ENCODE measurements around the gene FLOT2. TPM values are rescaled to one million over a fixed set of nuclear protein-coding genes. Genes with fewer than 3 reads are reported as not detected.
"Not testable (repeated sequence)": the region's sequence is repeated elsewhere in the genome, so short reads cannot be mapped to it uniquely, and the experiment has no call there.

FLOT2 gene
- polyA plus RNA-seq, 1 donor (not counting 4 experiments of a cell fraction or from before 2014, with no cell fraction given), result 67.2 TPM

GRCh38 chr17:28896491-28896883 is 1.0 kb downstream of the FLOT2 start:
- no peaks in the 10 kb centered on the region for H4K20me1 ChIP-seq (ENCODE audit: control insufficient read depth, extremely low read depth, insufficient read depth, low read length)
- DNase-seq (ENCODE audit: low read depth, low spot score) (no peak), FAIRE-seq (no peak)
- H2AFZ ChIP-seq (ENCODE audit: control insufficient read depth, low read length), result no peak overlapping the region
- H3K4me2 ChIP-seq (ENCODE audit: control insufficient read depth, extremely low read depth, insufficient read depth, low read depth, low read length), result peak overlapping the region; percentile 99
- no peaks in the 10 kb centered on the region for H3K27me3 ChIP-seq (ENCODE audit: control insufficient read depth, extremely low read depth, insufficient read depth, low read length)
- peaks cover 32% of the 10 kb centered on the region for H3K4me1 ChIP-seq (ENCODE audit: control insufficient read depth, extremely low read depth, insufficient read depth, low read length)
- TF ChIP-seq EZH2 (IDR thresholded peaks at IDR 0.05; ENCODE audit: low read length), result no peak
- H3K27ac ChIP-seq (ENCODE audit: control insufficient read depth, insufficient read depth, low read length), result peak overlapping the region; percentile 78
- peaks cover 18% of the 10 kb centered on the region for H3K79me2 ChIP-seq (ENCODE audit: control insufficient read depth, insufficient read depth, low read length)
- peaks cover 3% of the 10 kb centered on the region for H3K9me1 ChIP-seq (ENCODE audit: control insufficient read depth, extremely low read depth, insufficient read depth, low read length)
- H3K4me3 ChIP-seq (ENCODE audit: control insufficient read depth in 2 of 3, extremely low read depth in 1 of 3, insufficient read depth in 2 of 3, low read depth in 1 of 3, low read length in 3 of 3), result peak overlapping the region; percentile 68 to 92 (median 75)
- peaks cover 1 to 7% of the 10 kb centered on the region in 2 experiments for H3K36me3 ChIP-seq (ENCODE audit: control insufficient read depth in 2 of 2, extremely low read depth in 1 of 2, insufficient read depth in 2 of 2, low read length in 2 of 2)
- peak overlapping the region; percentile 83 for H3K9ac ChIP-seq (ENCODE audit: control insufficient read depth, extremely low read depth, insufficient read depth, low read length)
- dilution Hi-C loops (cut with MboI; ENCODE audit: extremely low pct_ligation_motif_present, low sequenced_read_pairs), result no loop called here
- H3K9me3 ChIP-seq (ENCODE audit: control insufficient read depth, low read depth, low read length), result no peaks in the 10 kb centered on the region

GRCh38 chr17:28895794-28896447 is 1.6 kb downstream of the FLOT2 start:
- Histone ChIP-seq H3K27ac (ENCODE audit: control insufficient read depth, insufficient read depth, low read length) (peak overlapping the region; percentile 78), H3K27me3 (ENCODE audit: control insufficient read depth, extremely low read depth, insufficient read depth, low read length) (no peaks in the 10 kb centered on the region), H3K4me2 (ENCODE audit: control insufficient read depth, extremely low read depth, insufficient read depth, low read depth, low read length) (peak overlapping the region; percentile 99), H3K9me3 (ENCODE audit: control insufficient read depth, low read depth, low read length) (no peaks in the 10 kb centered on the region), H3K4me3 (ENCODE audit: control insufficient read depth in 2 of 3, extremely low read depth in 1 of 3, insufficient read depth in 2 of 3, low read depth in 1 of 3, low read length in 3 of 3) (peak overlapping the region; percentile 68 to 92 (median 75)), H4K20me1 (ENCODE audit: control insufficient read depth, extremely low read depth, insufficient read depth, low read length) (no peaks in the 10 kb centered on the region), H2AFZ (ENCODE audit: control insufficient read depth, low read length) (peak overlapping the region; percentile 10), H3K79me2 (ENCODE audit: control insufficient read depth, insufficient read depth, low read length) (peaks cover 18% of the 10 kb centered on the region), H3K9ac (ENCODE audit: control insufficient read depth, extremely low read depth, insufficient read depth, low read length) (peak overlapping the region; percentile 83), H3K4me1 (ENCODE audit: control insufficient read depth, extremely low read depth, insufficient read depth, low read length) (peaks cover 32% of the 10 kb centered on the region), H3K36me3 (ENCODE audit: control insufficient read depth in 2 of 2, extremely low read depth in 1 of 2, insufficient read depth in 2 of 2, low read length in 2 of 2) (peaks cover 4 to 7% of the 10 kb centered on the region in 2 experiments), H3K9me1 (ENCODE audit: control insufficient read depth, extremely low read depth, insufficient read depth, low read length) (peaks cover 3% of the 10 kb centered on the region)
- dilution Hi-C loops (cut with MboI; ENCODE audit: extremely low pct_ligation_motif_present, low sequenced_read_pairs), result no loop called here
- no peak for DNase-seq (ENCODE audit: low read depth, low spot score)
- FAIRE-seq, result no peak
- TF ChIP-seq CTCF (optimal IDR thresholded peaks at IDR 0.05 in 1 of 3, IDR thresholded peaks at IDR 0.05 in 1 of 3, conservative IDR thresholded peaks at IDR 0.05 in 1 of 3; ENCODE audit: extremely low read depth in 1 of 3, insufficient read depth in 2 of 3, low read length in 3 of 3) (no peak), EZH2 (IDR thresholded peaks at IDR 0.05; ENCODE audit: low read length) (no peak)

- peak overlapping the region; percentile 83 for H3K27ac ChIP-seq (ENCODE audit: control insufficient read depth, insufficient read depth, low read length)
- peak overlapping the region; percentile 58 for H3K4me2 ChIP-seq (ENCODE audit: control insufficient read depth, extremely low read depth, insufficient read depth, low read depth, low read length)
- H3K79me2 ChIP-seq (ENCODE audit: control insufficient read depth, insufficient read depth, low read length), result peaks cover 18% of the 10 kb centered on the region
- H3K9me3 ChIP-seq (ENCODE audit: control insufficient read depth, low read depth, low read length); DNase-seq (ENCODE audit: low read depth, low spot score); FAIRE-seq; H3K36me3 ChIP-seq (ENCODE audit: control insufficient read depth in 2 of 2, extremely low read depth in 1 of 2, insufficient read depth in 2 of 2, low read length in 2 of 2); dilution Hi-C loops (cut with MboI; ENCODE audit: extremely low pct_ligation_motif_present, low sequenced_read_pairs); H4K20me1 ChIP-seq (ENCODE audit: control insufficient read depth, extremely low read depth, insufficient read depth, low read length); H3K27me3 ChIP-seq (ENCODE audit: control insufficient read depth, extremely low read depth, insufficient read depth, low read length); H3K9me1 ChIP-seq (ENCODE audit: control insufficient read depth, extremely low read depth, insufficient read depth, low read length): not testable (repeated sequence)
- peak overlapping the region; percentile 73 for H3K9ac ChIP-seq (ENCODE audit: control insufficient read depth, extremely low read depth, insufficient read depth, low read length)
- H3K4me1 ChIP-seq (ENCODE audit: control insufficient read depth, extremely low read depth, insufficient read depth, low read length), result peaks cover 32% of the 10 kb centered on the region
- peak overlapping the region; percentile 37 for H2AFZ ChIP-seq (ENCODE audit: control insufficient read depth, low read length)
- peak overlapping the region in 1 of 3 experiments; percentile 17 for H3K4me3 ChIP-seq (ENCODE audit: control insufficient read depth in 2 of 3, extremely low read depth in 1 of 3, insufficient read depth in 2 of 3, low read depth in 1 of 3, low read length in 3 of 3)
These were observed 4.0 kb downstream of the FLOT2 start for GRCh38 chr17:28893248-28894183.

Data from keratinocyte (primary cell).